GM12874 (cell line): ENCODE results near the gene C8A.

Experiments
- TF ChIP-seq, protein P1 (sequence below): IDR thresholded peaks from 2 replicates; pipeline ENCODE4 v1.5.1; 2011; ENCODE audit warnings: low read depth, mild to moderate bottlenecking, control low read depth, low read length, moderate library complexity; ENCODE audit not compliant: insufficient read depth

The C8A gene

DNA sequence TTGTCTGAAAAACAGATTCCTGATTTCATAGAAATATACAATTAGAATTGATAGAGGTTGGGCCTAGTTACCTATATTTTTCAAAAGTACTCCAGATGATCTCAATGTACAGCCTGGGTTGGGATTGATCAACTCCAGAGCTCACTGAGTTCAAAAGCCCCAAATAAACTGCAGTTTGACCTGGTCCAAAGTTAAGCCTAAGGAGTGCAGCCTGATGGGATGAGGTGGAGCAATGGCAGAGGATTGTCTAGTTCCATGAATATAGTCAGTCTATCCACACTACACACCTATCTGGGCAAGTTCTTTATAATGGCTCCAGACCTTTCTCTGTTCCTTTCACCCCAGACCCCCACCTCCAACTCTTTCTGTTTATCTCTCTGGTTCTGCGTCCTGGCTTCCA lies 49.2 kb downstream of the C8A start:
- TF ChIP-seq, protein P1, sequence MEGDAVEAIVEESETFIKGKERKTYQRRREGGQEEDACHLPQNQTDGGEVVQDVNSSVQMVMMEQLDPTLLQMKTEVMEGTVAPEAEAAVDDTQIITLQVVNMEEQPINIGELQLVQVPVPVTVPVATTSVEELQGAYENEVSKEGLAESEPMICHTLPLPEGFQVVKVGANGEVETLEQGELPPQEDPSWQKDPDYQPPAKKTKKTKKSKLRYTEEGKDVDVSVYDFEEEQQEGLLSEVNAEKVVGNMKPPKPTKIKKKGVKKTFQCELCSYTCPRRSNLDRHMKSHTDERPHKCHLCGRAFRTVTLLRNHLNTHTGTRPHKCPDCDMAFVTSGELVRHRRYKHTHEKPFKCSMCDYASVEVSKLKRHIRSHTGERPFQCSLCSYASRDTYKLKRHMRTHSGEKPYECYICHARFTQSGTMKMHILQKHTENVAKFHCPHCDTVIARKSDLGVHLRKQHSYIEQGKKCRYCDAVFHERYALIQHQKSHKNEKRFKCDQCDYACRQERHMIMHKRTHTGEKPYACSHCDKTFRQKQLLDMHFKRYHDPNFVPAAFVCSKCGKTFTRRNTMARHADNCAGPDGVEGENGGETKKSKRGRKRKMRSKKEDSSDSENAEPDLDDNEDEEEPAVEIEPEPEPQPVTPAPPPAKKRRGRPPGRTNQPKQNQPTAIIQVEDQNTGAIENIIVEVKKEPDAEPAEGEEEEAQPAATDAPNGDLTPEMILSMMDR, result no peak

DNA sequence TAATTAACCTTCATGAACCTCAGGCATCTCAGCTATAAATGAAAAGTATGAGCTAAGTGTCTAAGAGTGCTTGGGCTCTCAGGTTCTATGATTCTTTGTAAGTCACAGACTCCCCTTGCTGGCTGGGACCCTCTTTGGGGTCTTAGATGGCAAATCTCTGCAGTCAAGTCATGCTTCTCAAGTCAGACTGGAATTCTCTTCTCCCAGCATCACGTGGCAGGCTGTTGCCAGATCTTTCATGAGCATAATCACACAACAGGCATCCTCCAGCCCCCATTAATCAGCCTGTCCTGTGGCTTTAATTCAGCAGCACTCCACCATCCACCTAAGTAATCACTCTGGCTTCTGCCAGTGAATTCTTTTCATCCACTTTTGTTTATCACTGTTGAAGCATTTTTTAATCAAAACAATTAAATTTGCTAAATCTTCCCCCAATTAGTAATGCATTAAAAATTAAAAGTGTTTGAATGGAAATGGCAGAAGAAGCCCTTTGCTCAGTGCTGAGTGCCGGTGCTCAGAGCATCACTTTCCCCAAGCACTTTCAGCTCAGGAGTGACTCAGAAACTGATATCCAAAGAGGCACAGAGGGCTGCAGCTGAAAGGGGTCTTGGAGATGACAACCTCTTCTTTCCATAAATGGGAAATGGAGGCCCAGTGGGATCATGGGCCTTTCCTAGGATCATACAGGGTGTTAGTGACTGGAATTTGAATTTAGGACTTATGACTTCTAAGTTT lies 50.2 kb downstream of the C8A start:
- TF ChIP-seq, protein P1, result no peak

DNA sequence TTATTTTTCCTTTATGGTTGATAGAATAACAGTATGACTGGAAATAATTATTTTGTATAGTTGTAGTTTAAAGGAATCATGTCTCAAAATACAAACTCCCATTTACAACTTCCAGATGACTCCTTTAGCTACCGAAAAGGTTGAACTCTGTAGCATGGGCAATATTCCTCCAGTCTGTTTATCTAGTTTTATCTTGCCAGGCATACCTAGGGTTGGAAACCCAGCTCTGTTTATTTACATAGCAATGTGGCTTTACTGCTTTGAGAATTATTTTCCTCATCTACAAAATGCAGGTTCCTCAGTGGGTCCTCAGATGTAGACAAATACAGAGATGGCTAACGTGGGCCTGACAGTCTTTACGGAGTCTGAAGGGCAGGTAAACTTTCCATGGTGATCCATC lies 51.1 kb downstream of the C8A start:
- TF ChIP-seq, protein P1, result no peak

DNA sequence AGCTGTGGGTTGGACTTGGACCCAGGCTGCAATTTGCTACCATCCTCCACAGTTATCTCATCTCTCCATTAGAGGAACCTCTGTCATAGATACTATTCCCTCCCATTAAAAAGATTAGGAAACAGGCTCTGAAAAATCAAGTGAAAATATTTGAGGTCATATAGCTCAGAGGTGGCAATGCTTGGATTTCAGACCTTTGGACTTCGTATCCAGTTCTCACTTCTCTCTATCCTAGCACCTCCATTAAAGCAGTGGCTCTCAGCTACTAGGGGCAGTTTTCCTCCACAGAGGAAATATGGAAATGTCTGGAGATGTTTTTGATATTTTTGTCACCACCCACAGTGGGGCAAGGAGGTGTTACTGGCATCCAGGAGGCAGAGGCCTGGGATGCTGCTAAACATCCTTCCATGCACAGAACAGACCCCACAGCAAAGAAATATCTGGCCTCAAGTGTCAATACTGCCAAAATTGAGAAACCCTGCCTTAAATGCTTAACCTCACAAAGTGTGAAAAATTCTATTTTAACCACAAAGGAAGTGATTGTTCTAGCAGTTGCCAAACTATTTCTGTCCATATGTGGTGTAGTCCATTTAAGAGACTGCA lies 54.1 kb downstream of the C8A start:
- TF ChIP-seq, protein P1, result no peak

DNA sequence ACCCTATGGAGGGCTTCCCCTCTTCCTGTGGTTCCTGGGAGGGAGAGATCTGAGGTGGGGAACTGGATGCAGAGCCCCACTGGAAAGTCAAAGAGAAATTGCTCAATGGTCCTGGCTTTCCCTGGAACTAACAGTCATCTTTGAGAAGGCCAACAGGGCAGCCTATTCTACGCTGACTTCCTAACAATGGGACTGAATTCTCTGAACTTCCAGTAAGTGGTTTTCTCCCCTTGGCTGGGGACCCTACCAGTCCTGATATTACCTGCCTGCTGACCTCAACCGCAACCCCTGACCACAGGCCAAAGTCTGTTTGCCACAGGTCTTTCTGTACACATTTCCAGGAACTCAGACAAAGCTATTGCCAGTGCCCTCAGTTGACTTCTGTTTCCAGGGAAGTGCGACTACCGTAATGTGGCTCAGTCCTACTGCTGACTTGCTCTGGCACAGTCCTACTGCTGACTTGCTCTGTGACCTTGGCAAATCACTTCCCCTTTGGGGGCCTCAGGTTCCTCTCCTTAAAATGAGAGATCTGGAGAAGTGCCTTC lies 55.9 kb downstream of the C8A start:
- TF ChIP-seq, protein P1, result no peak

DNA sequence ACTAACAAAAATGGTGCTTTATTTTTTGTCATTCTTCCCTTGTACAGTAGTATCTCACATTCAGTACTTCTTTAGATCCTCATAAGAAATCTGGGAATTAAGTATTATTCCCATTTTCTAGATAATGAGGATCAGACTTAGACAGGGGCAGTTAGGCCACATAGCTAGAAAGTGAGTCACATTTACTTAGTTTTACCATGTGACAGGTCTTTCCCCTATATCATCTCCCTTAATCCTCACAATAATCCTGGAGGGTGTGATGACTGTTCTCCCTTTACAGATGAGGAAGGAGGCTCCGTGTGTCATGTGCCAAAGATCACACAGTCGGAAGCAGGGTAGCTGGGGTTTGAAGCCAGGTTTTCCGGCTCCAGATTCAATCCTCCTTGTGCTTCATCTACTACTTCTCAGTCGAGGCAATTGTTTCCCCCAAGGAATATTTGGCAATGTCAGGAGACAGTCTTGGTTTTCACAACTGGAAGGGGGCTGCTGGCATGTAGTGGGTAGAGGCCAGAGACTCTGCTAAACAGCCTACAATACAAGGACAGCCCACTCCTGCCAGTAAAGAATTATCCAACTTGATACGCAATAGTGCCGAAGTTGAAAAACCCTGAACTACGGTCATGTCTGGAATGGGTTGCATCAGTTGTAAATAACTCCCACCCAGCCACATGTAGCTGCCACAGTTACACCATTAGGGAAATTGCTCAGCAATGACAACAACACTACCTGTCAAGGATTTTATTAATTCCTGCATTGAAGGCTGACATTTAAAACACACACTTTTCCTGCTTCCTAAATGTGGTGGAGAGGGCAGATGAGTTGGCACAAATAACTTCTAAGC lies 56.7 kb downstream of the C8A start:
- TF ChIP-seq, protein P1, result no peak

DNA sequence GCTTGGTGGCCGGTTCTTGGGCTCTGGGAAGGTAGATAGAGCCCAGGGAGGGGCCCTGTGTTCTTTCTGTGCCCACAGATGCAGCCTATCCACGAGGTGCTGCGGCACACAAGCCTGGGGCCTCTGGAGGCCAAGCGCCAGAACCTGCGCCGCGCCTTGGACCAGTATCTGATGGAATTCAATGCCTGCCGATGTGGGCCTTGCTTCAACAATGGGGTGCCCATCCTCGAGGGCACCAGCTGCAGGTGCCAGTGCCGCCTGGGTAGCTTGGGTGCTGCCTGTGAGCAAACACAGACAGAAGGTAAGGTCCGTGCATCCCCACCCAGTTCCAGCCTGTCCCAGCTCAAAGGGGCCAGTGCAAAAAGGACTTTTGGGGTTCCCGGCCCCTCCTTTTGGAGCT lies 57.7 kb downstream of the C8A start:
- TF ChIP-seq, protein P1, result no peak
